MM.1S (cell line): ENCODE measurements around the gene CHERP.

Experiments
- DNase-seq: peaks from one replicate; pipeline ENCODE4 v3.0.0-alpha.2; 2015
- H2AFZ ChIP-seq: fragments of 300-600 bp; sonication (generic); 2 replicates; pipeline ENCODE4 v1.6.0; 2016; ENCODE audit warnings: antibody characterized with exemption, low read length
- H3F3A ChIP-seq: fragments of 300-600 bp; sonication (generic); 2 replicates; pipeline ENCODE4 v1.6.1; 2016; ENCODE audit warnings: mild to moderate bottlenecking, antibody characterized with exemption, low read length, moderate library complexity, mixed read lengths; ENCODE audit not compliant: insufficient read depth
- H3K27ac ChIP-seq: fragments of 300-600 bp; sonication (generic); 2 replicates; pipeline ENCODE4 v1.5.1; 2016; ENCODE audit warnings: mild to moderate bottlenecking, low read length
- H3K27me3 ChIP-seq: fragments of 300-600 bp; sonication (generic); replicated peaks from 2 replicates; pipeline ENCODE4 v1.6.0; 2016; ENCODE audit warnings: low read length; ENCODE audit not compliant: insufficient read depth
- H3K36me3 ChIP-seq: fragments of 300-600 bp; sonication (generic); replicated peaks from 2 replicates; pipeline ENCODE4 v1.6.1; 2016; ENCODE audit warnings: mild to moderate bottlenecking, low read length, mixed read lengths; ENCODE audit not compliant: insufficient read depth
- H3K4me1 ChIP-seq: fragments of 300-600 bp; sonication (generic); 2 replicates; pipeline ENCODE4 v1.6.1; 2016; ENCODE audit warnings: low read length, mixed read lengths
- H3K4me2 ChIP-seq: fragments of 300-600 bp; sonication (generic); 2 replicates; pipeline ENCODE4 v1.6.0; 2016; ENCODE audit warnings: low read depth, low read length
- H3K4me3 ChIP-seq: fragments of 300-600 bp; sonication (generic); 2 replicates; pipeline ENCODE4 v1.5.1; 2016; ENCODE audit warnings: low read length, mixed read lengths
- H3K79me2 ChIP-seq: fragments of 300-600 bp; sonication (generic); 2 replicates; pipeline ENCODE4 v1.6.1; 2016; ENCODE audit warnings: mixed run types, low read length, mixed read lengths
- H3K9ac ChIP-seq: fragments of 300-600 bp; sonication (generic); 2 replicates; pipeline ENCODE4 v1.6.1; 2016; ENCODE audit warnings: low read length, mixed read lengths
- H3K9me2 ChIP-seq: fragments of 300-600 bp; sonication (generic); replicated peaks from 2 replicates; pipeline ENCODE4 v1.6.1; 2016; ENCODE audit warnings: mild to moderate bottlenecking, low read length, mixed read lengths; ENCODE audit not compliant: insufficient read depth
- H3K9me3 ChIP-seq: fragments of 300-600 bp; sonication (generic); replicated peaks from 2 replicates; pipeline ENCODE4 v1.6.1; 2016; ENCODE audit warnings: mild to moderate bottlenecking, low read length, mixed read lengths; ENCODE audit not compliant: insufficient read depth
- H4K20me1 ChIP-seq: fragments of 300-600 bp; sonication (generic); 2 replicates; pipeline ENCODE4 v1.6.1; 2016; ENCODE audit warnings: mild to moderate bottlenecking, low read length, moderate library complexity, mixed read lengths; ENCODE audit not compliant: insufficient read depth
- CTCF ChIP-seq: fragments of 300-600 bp; sonication (generic); IDR thresholded peaks from 2 replicates; pipeline ENCODE4 v1.5.1; 2016; ENCODE audit warnings: antibody characterized with exemption, low read length, mixed read lengths
- EZH2 ChIP-seq: fragments of 300-600 bp; sonication (generic); optimal IDR thresholded peaks from 2 replicates; pipeline ENCODE3; 2017; ENCODE audit warnings: low read depth, mild to moderate bottlenecking, antibody characterized with exemption, low read length, mixed read lengths
- EZH2phosphoT487 ChIP-seq: fragments of 300-600 bp; sonication (generic); IDR thresholded peaks from 2 replicates; pipeline ENCODE4 v1.6.1; 2018; ENCODE audit warnings: antibody characterized with exemption, low read length

CHERP gene

GRCh38 chr19:16573925-16574324 lies 31.7 kb upstream of the CHERP start:
- no peaks in the 10 kb centered on the region for H3K9me3 ChIP-seq
- H3K4me2 ChIP-seq, result peak overlapping the region; percentile 89; the same call in 1 of the 2 replicates
- no peak overlapping the region for H2AFZ ChIP-seq
- peaks cover 14% of the 10 kb centered on the region for H3F3A ChIP-seq
- H3K9me2 ChIP-seq, result no peaks in the 10 kb centered on the region
- H3K4me3 ChIP-seq, result peak overlapping the region; percentile 91; the same call in 1 of the 2 replicates
- H3K27ac ChIP-seq, result peak overlapping the region; percentile 13; the same call in 1 of the 2 replicates
- DNase-seq, result no peak
- H3K4me1 ChIP-seq, result peaks cover 16% of the 10 kb centered on the region
- H3K27me3 ChIP-seq, result no peaks in the 10 kb centered on the region
- peak overlapping the region; percentile 73 for H3K9ac ChIP-seq
- peaks cover 3% of the 10 kb centered on the region for H3K36me3 ChIP-seq
- 0 out of 2 replicates have a peak, but pooled peaks cover 5% of the 10 kb centered on the region for H4K20me1 ChIP-seq
- H3K79me2 ChIP-seq, result peaks cover 96% of the 10 kb centered on the region
- TF ChIP-seq EZH2, result no peak
- TF ChIP-seq CTCF, result no peak
- no peak for TF ChIP-seq EZH2phosphoT487

- Histone ChIP-seq H3K27ac (peak overlapping the region; percentile 51; the same call in 1 of the 2 replicates), H3K9me2 (no peaks in the 10 kb centered on the region), H3K9me3 (no peaks in the 10 kb centered on the region), H2AFZ (no peak overlapping the region), H3F3A (peaks cover 14% of the 10 kb centered on the region), H3K79me2 (peaks cover 96% of the 10 kb centered on the region), H3K27me3 (no peaks in the 10 kb centered on the region), H4K20me1 (0 out of 2 replicates have a peak, but pooled peaks cover 5% of the 10 kb centered on the region), H3K4me1 (peaks cover 16% of the 10 kb centered on the region), H3K36me3 (peaks cover 3% of the 10 kb centered on the region), H3K9ac (peak overlapping the region; percentile 73; the same call in 1 of the 2 replicates), H3K4me2 (peak overlapping the region; percentile 89), H3K4me3 (peak overlapping the region; percentile 91)
- no peak for TF ChIP-seq EZH2phosphoT487
- no peak for TF ChIP-seq EZH2
- TF ChIP-seq CTCF, result no peak
- no peak for DNase-seq
Observed at GRCh38 chr19:16573296-16573695, 31.1 kb upstream of the CHERP start.

DNA sequence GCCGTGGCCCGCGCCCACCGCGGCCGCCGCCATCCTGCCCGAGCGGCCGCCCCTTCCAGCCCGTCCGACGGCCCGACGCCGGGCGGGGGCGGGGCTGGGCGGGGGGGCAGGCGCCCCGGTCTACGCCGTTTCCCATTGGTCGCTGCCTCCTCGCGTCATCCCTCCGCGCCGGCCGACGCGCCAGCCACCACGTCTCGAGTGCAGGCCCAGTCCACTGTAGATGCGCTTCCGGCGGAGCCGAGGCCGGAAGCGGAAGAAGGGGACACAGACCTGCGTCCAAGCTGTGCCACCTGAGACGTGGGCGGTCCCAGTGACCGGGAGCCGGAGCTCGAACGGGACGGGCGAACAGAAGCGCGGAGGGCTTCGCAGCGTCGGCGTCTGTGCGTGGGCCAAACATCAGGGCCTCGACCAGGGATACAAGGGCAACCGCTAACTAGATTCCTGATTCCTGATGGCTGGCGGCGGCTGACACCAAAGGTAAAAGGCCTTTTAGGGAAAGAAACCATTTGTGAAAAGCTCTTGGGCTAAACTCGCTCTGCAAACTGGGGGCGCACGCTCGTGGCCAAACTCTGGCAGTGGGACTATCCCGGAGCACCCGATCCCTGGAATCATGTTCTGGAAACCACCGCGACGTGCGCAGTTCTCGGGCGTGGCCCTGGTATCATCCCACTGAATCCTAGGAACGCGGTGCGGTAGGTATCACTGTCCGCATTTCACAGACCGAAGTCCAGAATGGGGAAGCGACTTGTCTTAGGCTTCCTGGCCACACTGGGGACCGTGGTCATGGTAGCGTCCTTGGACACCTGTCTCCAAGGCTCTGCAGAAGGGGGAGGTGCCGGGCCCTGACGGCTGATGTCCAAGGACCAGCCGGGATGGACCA lies 30.3 kb upstream of the CHERP start, which contains the start of gene SLC35E1:
Gene SLC35E1, minus strand, starts transcription at position 84 of the 880 bp plus-strand sequence. Its CDS starts 51 bp downstream, at position 33.
- peaks cover 18% of the 10 kb centered on the region for H3F3A ChIP-seq
- H3K4me3 ChIP-seq, result peak within 1 kb of the TSS; percentile 91
- H3K9me3 ChIP-seq, result no peaks in the 10 kb centered on the region
- H3K27me3 ChIP-seq, result no peaks in the 10 kb centered on the region
- H3K4me2 ChIP-seq, result peak within 1 kb of the TSS; percentile 99
- H3K36me3 ChIP-seq, result peaks cover 3% of the 10 kb centered on the region; the same call in 1 of the 2 replicates
- H3K79me2 ChIP-seq, result peaks cover 96% of the 10 kb centered on the region
- H3K4me1 ChIP-seq, result peaks cover 16% of the 10 kb centered on the region
- 0 out of 2 replicates have a peak, but pooled peaks cover 5% of the 10 kb centered on the region for H4K20me1 ChIP-seq
- peak within 1 kb of the TSS; percentile 12; the same call in 1 of the 2 replicates for H2AFZ ChIP-seq
- peak within 1 kb of the TSS; percentile 51; the same call in 1 of the 2 replicates for H3K27ac ChIP-seq
- TF ChIP-seq EZH2phosphoT487 (no peak), CTCF (no peak), EZH2 (no peak)
- peak within 1 kb of the TSS; percentile 83 for H3K9ac ChIP-seq
- H3K9me2 ChIP-seq, result no peaks in the 10 kb centered on the region
- peak; percentile 98 for DNase-seq
